GM12872 (cell line): ENCODE data around the gene ACTR6.

ENCODE experiments used
- TF ChIP-seq, protein P1 (sequence below): IDR thresholded peaks from 3 replicates; pipeline ENCODE4 v1.5.1; 2011; ENCODE audit warnings: low read depth, mild to moderate bottlenecking, low read length, moderate library complexity; ENCODE audit not compliant: insufficient read depth

The ACTR6 gene

DNA sequence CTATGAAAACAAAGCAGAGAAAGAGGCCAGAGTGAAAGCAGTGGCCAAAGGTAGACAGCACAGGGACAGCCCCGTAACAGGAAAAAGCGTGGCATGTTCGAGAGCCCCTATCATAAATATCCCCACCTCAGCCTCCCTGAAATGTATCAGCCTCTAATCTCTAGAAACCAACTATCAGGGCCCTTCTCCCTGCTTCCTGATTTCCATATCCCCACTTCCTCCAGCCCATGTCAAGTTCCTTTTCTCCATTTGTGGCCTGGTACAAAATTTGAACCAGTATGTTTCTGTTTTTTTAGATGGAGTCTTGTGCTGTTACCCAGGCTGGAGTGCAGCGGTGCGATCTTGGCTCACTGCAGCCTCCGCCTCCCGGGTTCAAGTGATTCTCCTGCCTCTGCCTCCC is 49.3 kb downstream of the ACTR6 start:
- TF ChIP-seq, protein P1, sequence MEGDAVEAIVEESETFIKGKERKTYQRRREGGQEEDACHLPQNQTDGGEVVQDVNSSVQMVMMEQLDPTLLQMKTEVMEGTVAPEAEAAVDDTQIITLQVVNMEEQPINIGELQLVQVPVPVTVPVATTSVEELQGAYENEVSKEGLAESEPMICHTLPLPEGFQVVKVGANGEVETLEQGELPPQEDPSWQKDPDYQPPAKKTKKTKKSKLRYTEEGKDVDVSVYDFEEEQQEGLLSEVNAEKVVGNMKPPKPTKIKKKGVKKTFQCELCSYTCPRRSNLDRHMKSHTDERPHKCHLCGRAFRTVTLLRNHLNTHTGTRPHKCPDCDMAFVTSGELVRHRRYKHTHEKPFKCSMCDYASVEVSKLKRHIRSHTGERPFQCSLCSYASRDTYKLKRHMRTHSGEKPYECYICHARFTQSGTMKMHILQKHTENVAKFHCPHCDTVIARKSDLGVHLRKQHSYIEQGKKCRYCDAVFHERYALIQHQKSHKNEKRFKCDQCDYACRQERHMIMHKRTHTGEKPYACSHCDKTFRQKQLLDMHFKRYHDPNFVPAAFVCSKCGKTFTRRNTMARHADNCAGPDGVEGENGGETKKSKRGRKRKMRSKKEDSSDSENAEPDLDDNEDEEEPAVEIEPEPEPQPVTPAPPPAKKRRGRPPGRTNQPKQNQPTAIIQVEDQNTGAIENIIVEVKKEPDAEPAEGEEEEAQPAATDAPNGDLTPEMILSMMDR, result no peak

DNA sequence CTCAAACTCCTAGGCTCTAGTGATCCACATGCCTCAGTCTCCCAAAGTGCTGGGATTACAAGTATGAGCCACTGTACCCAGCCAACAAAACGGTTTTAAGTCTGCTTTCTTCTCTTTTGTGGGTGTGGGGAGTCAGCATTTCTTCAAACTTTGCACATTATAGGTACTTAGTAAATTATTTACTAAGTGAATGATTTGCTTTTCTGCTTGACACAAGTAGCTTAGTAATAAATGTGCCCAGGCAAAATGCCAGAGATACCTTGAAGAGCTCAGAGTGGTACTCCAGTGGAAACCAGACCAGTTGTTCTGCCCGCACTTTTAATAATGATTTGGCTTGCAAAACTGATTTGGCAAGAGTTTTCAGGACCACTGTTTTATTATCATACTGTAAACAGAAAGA is 51.3 kb downstream of the ACTR6 start:
- TF ChIP-seq, protein P1, result no peak

DNA sequence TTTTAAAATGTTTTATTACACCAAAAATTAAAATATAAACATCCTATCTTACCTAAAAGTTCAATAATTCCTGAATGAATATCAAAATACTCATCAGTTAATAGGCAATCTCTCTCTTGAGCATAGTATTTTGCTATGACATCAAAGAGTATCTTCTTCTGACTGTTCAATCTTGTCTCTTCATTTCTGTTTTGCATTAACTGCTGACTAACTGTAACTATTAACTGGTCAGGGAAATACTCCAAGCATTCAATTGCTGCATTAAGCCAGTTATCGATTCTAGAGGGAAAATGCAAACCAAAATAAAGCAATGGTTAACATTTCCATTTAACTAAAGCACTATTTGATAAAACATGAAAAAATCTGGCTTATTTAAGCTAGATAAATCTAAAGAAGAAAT is 52.8 kb downstream of the ACTR6 start:
- TF ChIP-seq, protein P1, result no peak

DNA sequence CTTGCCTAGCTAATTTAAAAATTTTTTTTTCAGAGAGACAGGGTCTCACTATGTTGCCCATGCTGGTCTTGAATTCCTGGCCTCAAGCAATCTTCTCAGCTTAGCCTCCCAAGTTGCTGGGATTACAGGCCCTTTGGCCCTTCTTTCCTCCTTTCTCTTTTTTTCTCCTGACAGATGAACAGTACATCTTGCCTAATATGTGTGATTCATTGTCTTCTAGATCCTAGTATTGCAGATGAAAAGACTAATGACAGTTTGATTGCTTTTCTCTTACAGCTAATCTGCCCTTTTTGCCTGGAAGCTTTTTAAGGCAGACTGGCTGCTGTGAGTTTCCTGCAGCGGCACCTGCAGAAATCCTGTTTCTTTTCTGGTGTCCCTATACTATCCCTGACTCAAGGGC is 54.3 kb downstream of the ACTR6 start:
- TF ChIP-seq, protein P1, result no peak

DNA sequence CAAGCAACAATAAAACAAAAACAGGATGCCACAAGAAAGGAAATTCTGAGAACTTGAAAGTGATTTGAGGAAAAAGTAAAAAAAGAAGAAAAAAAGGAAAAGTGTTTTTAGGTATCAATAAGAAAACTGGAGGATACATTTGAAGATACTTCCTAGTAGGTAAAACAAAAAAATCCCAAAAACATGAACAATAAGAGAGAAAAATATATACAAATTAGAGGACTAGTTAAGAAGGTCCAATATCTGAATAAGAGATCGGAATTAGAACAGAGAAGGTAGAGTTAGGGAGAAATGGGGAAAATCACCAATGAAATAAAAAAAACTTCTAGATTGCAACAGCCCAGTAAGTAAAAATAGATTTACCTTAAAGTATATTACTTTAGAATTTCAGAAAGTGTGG is 57.5 kb downstream of the ACTR6 start:
- TF ChIP-seq, protein P1, result no peak

DNA sequence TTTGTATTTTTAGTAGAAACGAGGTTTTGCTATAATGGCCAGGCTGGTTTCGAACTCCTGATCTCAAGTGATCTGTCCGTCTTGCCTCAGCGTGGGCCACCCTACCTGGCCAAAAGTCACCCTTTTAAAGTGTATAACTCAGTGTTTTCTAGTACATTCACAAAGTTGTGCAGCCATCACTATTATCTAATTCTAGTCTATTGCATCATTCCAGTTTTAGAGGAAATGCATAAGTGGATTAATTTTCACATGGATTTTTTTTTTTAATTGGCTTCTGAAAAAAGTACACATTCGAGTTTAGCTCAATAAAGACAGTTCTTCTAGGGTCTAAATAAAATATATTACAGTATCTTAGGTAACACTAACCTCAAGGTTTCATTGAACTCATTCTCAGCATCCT is 62.5 kb downstream of the ACTR6 start:
- TF ChIP-seq, protein P1, result no peak

DNA sequence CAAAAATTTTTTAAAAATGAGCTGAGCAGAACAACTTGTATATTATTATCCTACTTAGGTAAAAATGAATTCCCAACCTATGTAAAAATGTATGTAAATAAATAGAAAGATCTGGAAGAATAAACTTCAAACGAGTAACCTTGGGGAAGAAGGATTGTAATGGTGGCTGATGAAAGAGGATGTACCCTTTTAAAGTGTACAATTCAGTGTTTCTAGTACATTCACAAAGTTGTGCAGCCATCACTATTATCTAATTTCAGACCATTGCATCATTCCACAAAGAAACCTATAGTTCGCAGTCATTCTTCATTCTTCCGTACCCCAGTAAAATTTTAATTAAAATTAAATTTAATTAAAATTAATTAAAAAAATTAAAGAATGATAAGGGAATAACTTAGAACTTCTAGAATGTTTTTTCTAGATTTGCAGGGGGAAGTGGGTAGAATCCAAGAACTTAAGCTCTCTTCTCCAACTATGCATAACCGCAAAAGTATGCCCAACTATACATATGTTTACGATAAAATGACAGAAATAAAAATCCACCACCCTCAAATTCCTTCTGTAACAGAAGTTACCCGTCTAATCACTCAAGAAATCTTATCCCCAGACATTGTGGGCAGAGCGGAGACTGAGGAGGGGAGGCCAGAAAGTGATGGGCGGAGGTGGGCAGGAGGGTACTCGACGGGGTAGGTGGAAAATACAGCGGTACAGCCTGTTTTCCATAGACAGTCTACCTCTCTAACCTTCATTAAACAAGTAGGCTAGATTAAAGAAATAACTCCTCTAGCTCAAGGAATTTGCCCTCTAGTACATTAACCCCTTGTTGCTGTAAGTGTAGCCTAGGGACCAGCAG is 65.3 kb downstream of the ACTR6 start:
- TF ChIP-seq, protein P1, result no peak
